IMR-90 (cell line): ENCODE measurements around the gene NFIX. TPM values are rescaled to one million over a fixed set of nuclear protein-coding genes. Genes with fewer than 3 reads are reported as not detected.
"Not testable (repeated sequence)": the region's sequence is repeated elsewhere in the genome, so short reads cannot be mapped to it uniquely, and the experiment has no call there.

Experiments used
- ATAC-seq: fragments of 200-7000 bp; cut with Tn5 transposase; 2 replicates; pipeline ENCODE4 v1.9.1; 2020; ENCODE audit warnings: low read depth, mild to moderate bottlenecking, moderate library complexity
- BruUV-seq: library from RNA; stranded (reverse); fragments of 400-500 nt; replicated peaks from 2 replicates; lab custom pipeline; 2021; lab: Mats Ljungman, UMichigan
- CTCF ChIA-PET: fragments of 300-600 bp; formaldehyde crosslinking; extraction: SDS; loops from one replicate; lab custom pipeline; 2021; ENCODE audit warnings: antibody characterized with exemption; lab: Yijun Ruan, JAX
- POLR2A ChIA-PET: fragments of 300-600 bp; sonication (Branson Sonifier 250); formaldehyde crosslinking; loops from one replicate; lab custom pipeline; 2022; ENCODE audit warnings: antibody characterized with exemption; ENCODE audit not compliant: unreplicated experiment; lab: Charles Lee
- DNase-seq: peaks from one replicate; pipeline ENCODE4 v3.0.0; 2013
- H2AFZ ChIP-seq: replicated peaks from 2 replicates; pipeline ENCODE3; 2013; ENCODE audit warnings: low read length, mild to moderate bottlenecking; ENCODE audit not compliant: poor library complexity
- H2AK5ac ChIP-seq: 2 replicates; pipeline ENCODE4 v1.6.1; 2013; ENCODE audit warnings: low read depth, low read length, inconsistent platforms
- H2AK9ac ChIP-seq: replicated peaks from 2 replicates; pipeline ENCODE3; 2013; ENCODE audit warnings: mild to moderate bottlenecking, low read depth, low read length, moderate library complexity; ENCODE audit not compliant: poor library complexity
- H2BK120ac ChIP-seq: 2 replicates; pipeline ENCODE4 v1.6.1; 2013; ENCODE audit warnings: low read depth, low read length, inconsistent platforms
- H2BK15ac ChIP-seq: 3 replicates; pipeline ENCODE4 v1.6.1; 2013; ENCODE audit warnings: low read depth, low read length, inconsistent platforms
- H2BK20ac ChIP-seq: 2 replicates; pipeline ENCODE4 v1.6.1; 2013; ENCODE audit warnings: low read depth, mild to moderate bottlenecking, inconsistent platforms, low read length, moderate library complexity
- H2BK5ac ChIP-seq: 2 replicates; pipeline ENCODE4 v1.6.1; 2013; ENCODE audit warnings: mild to moderate bottlenecking, low read depth, low read length, inconsistent platforms; ENCODE audit not compliant: poor library complexity, severe bottlenecking
- H3K14ac ChIP-seq: replicated peaks from 2 replicates; pipeline ENCODE4 v1.6.1; 2013; ENCODE audit warnings: low read depth, low read length, inconsistent platforms
- H3K18ac ChIP-seq: 2 replicates; pipeline ENCODE4 v1.6.1; 2013; ENCODE audit warnings: low read depth, low read length, control low read depth
- H3K23ac ChIP-seq: 2 replicates; pipeline ENCODE4 v1.6.1; 2013; ENCODE audit warnings: low read depth, low read length, inconsistent platforms
- H3K27ac ChIP-seq: 2 replicates; pipeline ENCODE4 v1.5.1; 2013; ENCODE audit warnings: mild to moderate bottlenecking, control low read depth, low read length; ENCODE audit not compliant: insufficient read depth
- H3K27me3 ChIP-seq: 2 replicates; pipeline ENCODE4 v1.6.1; 2013; ENCODE audit warnings: low read length; ENCODE audit not compliant: control insufficient read depth, insufficient read depth
- H3K36me3 ChIP-seq: 2 replicates; pipeline ENCODE4 v1.6.1; 2013; ENCODE audit warnings: low read length, mixed read lengths; ENCODE audit not compliant: control insufficient read depth, insufficient read depth
- H3K4ac ChIP-seq: 2 replicates; pipeline ENCODE4 v1.6.1; 2013; ENCODE audit warnings: low read depth, low read length, inconsistent platforms
- H3K4me1 ChIP-seq: 2 replicates; pipeline ENCODE4 v1.6.1; 2013; ENCODE audit warnings: low read length, mixed read lengths; ENCODE audit not compliant: control insufficient read depth, insufficient read depth
- H3K4me2 ChIP-seq: 2 replicates; pipeline ENCODE4 v1.6.1; 2013; ENCODE audit warnings: low read depth, mild to moderate bottlenecking, control low read depth, low read length, moderate library complexity
- H3K4me3 ChIP-seq: 2 replicates; pipeline ENCODE4 v1.5.1; 2013; ENCODE audit warnings: low read depth, mild to moderate bottlenecking, control low read depth, low read length, moderate library complexity; ENCODE audit not compliant: insufficient read depth
- H3K56ac ChIP-seq: 2 replicates; pipeline ENCODE4 v1.6.1; 2013; ENCODE audit warnings: low read length, inconsistent platforms; ENCODE audit not compliant: insufficient read depth; ENCODE audit errors: extremely low read depth
- H3K79me1 ChIP-seq, 2 experiments: 2 replicates each; pipeline ENCODE4 v1.6.1; 2013; ENCODE audit warnings: low read length in 2 of 2, inconsistent platforms in 1 of 2, low read depth in 1 of 2
- H3K9ac ChIP-seq: 2 replicates; pipeline ENCODE4 v1.6.1; 2013; ENCODE audit warnings: low read depth, low read length, control low read depth
- H3K9me1 ChIP-seq: 2 replicates; pipeline ENCODE4 v1.6.1; 2013; ENCODE audit warnings: low read length, inconsistent platforms; ENCODE audit not compliant: insufficient read depth
- H3K9me3 ChIP-seq: 2 replicates; pipeline ENCODE4 v1.6.1; 2013; ENCODE audit warnings: low read length; ENCODE audit not compliant: control insufficient read depth, insufficient read depth
- H4K20me1 ChIP-seq: 2 replicates; pipeline ENCODE4 v1.6.1; 2013; ENCODE audit warnings: low read length, inconsistent platforms; ENCODE audit not compliant: insufficient read depth
- H4K5ac ChIP-seq: 2 replicates; pipeline ENCODE4 v1.6.1; 2013; ENCODE audit warnings: mild to moderate bottlenecking, low read depth, low read length, control low read depth
- H4K8ac ChIP-seq, 2 experiments: 2 replicates each; pipeline ENCODE4 v1.6.1; 2013; ENCODE audit warnings: low read depth in 2 of 2, low read length in 2 of 2, control low read depth in 1 of 2, inconsistent platforms in 1 of 2
- H4K91ac ChIP-seq: 2 replicates; pipeline ENCODE4 v1.6.1; 2013; ENCODE audit warnings: low read depth, low read length, inconsistent platforms; ENCODE audit not compliant: insufficient read depth
- MAFK ChIP-seq: IDR thresholded peaks from 2 replicates; pipeline ENCODE4 v1.6.1; 2012; ENCODE audit warnings: low read depth, low read length, improper control_type of control experiment
- MAZ ChIP-seq: IDR thresholded peaks from 2 replicates; pipeline ENCODE4 v1.6.1; 2012; ENCODE audit warnings: low read depth, mild to moderate bottlenecking, low read length, improper control_type of control experiment, moderate library complexity, borderline replicate concordance
- NFE2L2 ChIP-seq: fragments of 150-350 bp; IDR thresholded peaks from 2 replicates; pipeline ENCODE4 v1.6.1; 2016; ENCODE audit warnings: low read depth, mild to moderate bottlenecking, low read length
- RAD21 ChIP-seq: IDR thresholded peaks from 2 replicates; pipeline ENCODE4 v1.6.1; 2012; ENCODE audit warnings: low read length, improper control_type of control experiment
- WGBS, 2 experiments: methylation state at CpG; one replicate each; pipeline versions ENCODE4 v1.1.5 to v1.1.7; 2013; ENCODE audit warnings: missing lambda C conversion rate in 2 of 2; ENCODE audit not compliant: insufficient read length in 1 of 2; ENCODE audit errors: extremely low coverage in 2 of 2; 5-methylcytosine and 5-hydroxymethylcytosine counted together
- dilution Hi-C: fragments of 300-500 bp; cut with HindIII; formaldehyde crosslinking; loops from one replicate; pipeline ENCODE4 v1.14.3; 2018; ENCODE audit warnings: low sequenced_read_pairs; ENCODE audit not compliant: unreplicated experiment
- in situ Hi-C: fragments of 300-500 bp; cut with MboI; formaldehyde crosslinking; loops from 3 replicates; pipeline ENCODE4 v1.14.3; 2019; ENCODE audit warnings: low sequenced_read_pairs, inconsistent platforms, mixed read lengths
- intact Hi-C: fragments of 100-400 bp; cut with micrococcal nuclease; formaldehyde crosslinking; loops from 2 replicates; pipeline ENCODE4 v1.10.0; 2022
- polyA plus RNA-seq, 3 experiments: library from polyadenylated mRNA; depleted of rRNA; stranded (reverse); fragments of >200 nt; gene quantifications; 2 replicates each; pipeline ENCODE4 v1.2.3, GENCODE V29; 2012; ENCODE audit warnings: low replicate concordance in 1 of 3
- total RNA-seq: library from RNA; depleted of rRNA; stranded (reverse); fragments of >200 nt; gene quantifications from 2 replicates; pipeline ENCODE4 v1.2.3, GENCODE V29; 2012
- TF ChIP-seq, protein P1 (sequence below): fragments of 150-350 bp; IDR thresholded peaks from 2 replicates; pipeline ENCODE4 v1.6.1; 2017; ENCODE audit warnings: mild to moderate bottlenecking, antibody characterized with exemption, low read length, low read depth

Gene NFIX
- total and polyA plus RNA-seq, 2 of the 4 experiments (the other 2 are of a cell fraction): 10.2 to 47.7 TPM

DNA sequence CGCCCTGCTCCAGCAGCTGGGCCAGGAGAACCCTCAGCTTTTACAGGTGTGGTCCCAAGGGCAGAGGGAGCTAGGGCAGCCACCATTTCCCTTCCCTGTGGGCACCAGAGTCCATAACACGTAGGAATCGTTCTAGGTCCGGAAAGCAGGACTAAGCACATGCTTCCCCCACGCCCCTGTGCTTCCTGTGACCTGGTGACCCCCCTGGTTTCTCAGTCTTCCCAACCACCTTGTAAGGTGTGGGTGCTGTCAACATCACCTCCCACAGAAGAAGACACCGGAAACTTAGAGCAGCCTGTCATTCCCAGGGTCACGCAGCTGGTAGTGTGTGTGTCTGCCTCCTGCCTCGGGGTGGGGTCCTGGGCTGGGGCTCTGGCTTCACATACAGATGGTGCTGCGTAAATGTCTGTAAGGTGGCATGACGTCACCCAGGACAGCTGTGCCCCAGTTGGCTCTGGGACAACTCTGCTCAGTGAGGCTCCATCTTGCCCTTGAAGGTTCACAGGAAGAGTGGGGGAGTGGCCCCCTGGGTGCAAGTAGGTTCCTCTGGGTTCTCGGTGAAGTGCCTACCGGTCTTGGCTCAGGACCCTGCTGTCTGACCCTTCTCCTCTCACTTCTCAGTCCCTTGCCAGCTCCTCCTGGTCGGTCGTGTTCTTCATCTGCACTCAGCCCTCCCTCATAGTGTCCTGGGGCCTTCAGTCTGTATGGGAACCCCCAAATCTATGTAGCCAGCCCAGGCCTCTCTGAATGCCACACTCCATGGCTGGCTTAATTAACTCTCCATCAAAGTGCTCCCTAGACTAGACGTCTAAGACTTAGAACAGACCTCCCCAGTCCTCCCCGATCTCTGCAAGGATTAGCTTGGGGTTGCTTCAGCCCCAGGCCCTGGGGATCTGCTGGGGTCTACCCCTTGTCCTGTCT, 45.7 kb upstream of the NFIX start:
- Histone ChIP-seq H3K4me3 (no peak overlapping the region), H3K9me1 (peaks cover 9% of the 10 kb centered on the region; the same call in 1 of the 2 replicates), H3K79me1 (peaks cover 30 to 74% of the 10 kb centered on the region in 2 experiments), H4K5ac (no peak overlapping the region), H2AK5ac (no peak overlapping the region), H3K23ac (no peak overlapping the region), H3K14ac (no peak overlapping the region), H2AFZ (no peak overlapping the region), H3K9ac (no peak overlapping the region), H3K27ac (no peak overlapping the region), H3K56ac (no peak overlapping the region), H3K18ac (no peak overlapping the region), H3K27me3 (no peaks in the 10 kb centered on the region), H3K36me3 (peaks cover 60% of the 10 kb centered on the region), H4K8ac (no peak overlapping the region), H3K4me2 (no peak overlapping the region), H4K91ac (no peak overlapping the region), H3K9me3 (no peaks in the 10 kb centered on the region), H2BK15ac (no peak overlapping the region), H2AK9ac (no peak overlapping the region), H2BK120ac (no peak overlapping the region), H3K4me1 (peaks cover 22% of the 10 kb centered on the region), H4K20me1 (peaks cover 34% of the 10 kb centered on the region), H2BK5ac (no peak overlapping the region), H3K4ac (no peak overlapping the region), H2BK20ac (no peak overlapping the region)
- ChIA-PET POLR2A (no interaction called here), CTCF (no interaction called here)
- TF ChIP-seq, protein P1, sequence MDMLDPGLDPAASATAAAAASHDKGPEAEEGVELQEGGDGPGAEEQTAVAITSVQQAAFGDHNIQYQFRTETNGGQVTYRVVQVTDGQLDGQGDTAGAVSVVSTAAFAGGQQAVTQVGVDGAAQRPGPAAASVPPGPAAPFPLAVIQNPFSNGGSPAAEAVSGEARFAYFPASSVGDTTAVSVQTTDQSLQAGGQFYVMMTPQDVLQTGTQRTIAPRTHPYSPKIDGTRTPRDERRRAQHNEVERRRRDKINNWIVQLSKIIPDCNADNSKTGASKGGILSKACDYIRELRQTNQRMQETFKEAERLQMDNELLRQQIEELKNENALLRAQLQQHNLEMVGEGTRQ: no peak
- no peak for TF ChIP-seq NFE2L2
- TF ChIP-seq RAD21: no peak
- TF ChIP-seq MAZ: no peak
- TF ChIP-seq MAFK: no peak
- BruUV-seq: no TSS peak
- dilution Hi-C loops (no loop called here), intact Hi-C loops (no loop called here), in situ Hi-C loops (no loop called here)
- 89% methylated on average over 4 of the region's 16 CpGs; no CpG with 5 or more reads in 1 of the 2 experiments for WGBS, 2 experiments
- DNase-seq (no peak), ATAC-seq (no peak)

DNA sequence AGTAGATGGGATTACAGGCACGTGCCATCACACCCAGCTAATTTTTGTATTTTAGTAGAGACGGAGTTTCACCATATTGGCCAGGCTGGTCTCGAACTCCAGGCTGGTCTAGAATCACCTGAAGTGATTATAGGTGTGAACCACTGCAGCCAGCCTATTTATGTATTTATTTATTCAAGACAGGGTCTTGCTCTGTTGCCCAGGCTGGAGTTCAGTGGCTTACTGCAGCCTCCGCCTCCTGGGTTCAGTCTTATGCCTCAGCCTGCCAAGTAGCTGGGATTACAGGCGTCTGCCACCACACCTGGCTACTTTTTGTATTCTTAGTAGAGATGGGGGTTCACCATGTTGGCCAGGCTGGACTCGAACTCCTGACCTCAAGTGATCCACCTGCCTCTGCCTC, 43.2 kb upstream of the NFIX start:
- H2AFZ ChIP-seq, H4K8ac ChIP-seq, H2BK15ac ChIP-seq, H3K9ac ChIP-seq, in situ Hi-C loops, CTCF ChIA-PET, H2BK5ac ChIP-seq, H3K14ac ChIP-seq, H3K4ac ChIP-seq, dilution Hi-C loops, H2BK120ac ChIP-seq, intact Hi-C loops, H3K9me3 ChIP-seq, H3K27ac ChIP-seq, H3K56ac ChIP-seq, BruUV-seq, DNase-seq, ATAC-seq, H3K4me2 ChIP-seq, H2AK5ac ChIP-seq, H3K18ac ChIP-seq, H4K91ac ChIP-seq, H3K27me3 ChIP-seq, H3K23ac ChIP-seq, H3K9me1 ChIP-seq, H4K5ac ChIP-seq, H2AK9ac ChIP-seq, H2BK20ac ChIP-seq, H3K4me3 ChIP-seq: not testable (repeated sequence)
- POLR2A ChIA-PET: interaction anchor here (0.6 kb wide), 1 partner anchor 1351 kb away, joined by 7 read pairs; no protein-coding TSS in a partner anchor
- peaks cover 64% of the 10 kb centered on the region for H3K36me3 ChIP-seq
- peaks cover 25% of the 10 kb centered on the region; the same call in 1 of the 2 replicates for H4K20me1 ChIP-seq
- H3K4me1 ChIP-seq: peaks cover 23% of the 10 kb centered on the region
- 100% methylated on average over 1 of the region's 6 CpGs; no CpG with 5 or more reads in 1 of the 2 experiments for WGBS, 2 experiments
- H3K79me1 ChIP-seq: peaks cover 28 to 86% of the 10 kb centered on the region in 2 experiments
